Cortex of kidney (tissue), 1 donor: ENCODE data around the gene PIEZO1.

Source experiments
- DNase-seq: peaks from one replicate; lab custom pipeline; 2025; lab: John Stamatoyannopoulos, UW

PIEZO1 gene

GRCh38 chr16:88769617-88770460 is 15.2 kb downstream of the PIEZO1 start:
- DNase-seq, result no peak

GRCh38 chr16:88768071-88768783 is 16.8 kb downstream of the PIEZO1 start:
- DNase-seq, result no peak

- DNase-seq, result no peak
Observed at GRCh38 chr16:88767546-88768070, 17.4 kb downstream of the PIEZO1 start.

- DNase-seq, result no peak
Observed at GRCh38 chr16:88766975-88767374, 18.0 kb downstream of the PIEZO1 start.

- no peak for DNase-seq
Observed at GRCh38 chr16:88764913-88765349, 20.1 kb downstream of the PIEZO1 start.

GRCh38 chr16:88764080-88764479 is 20.9 kb downstream of the PIEZO1 start:
- no peak for DNase-seq

- no peak for DNase-seq
Observed at GRCh38 chr16:88763502-88764053, 21.4 kb downstream of the PIEZO1 start.

GRCh38 chr16:88762941-88763340 is 22.1 kb downstream of the PIEZO1 start:
- no peak for DNase-seq

- no peak for DNase-seq
Observed at GRCh38 chr16:88762258-88762870, 22.7 kb downstream of the PIEZO1 start.

- no peak for DNase-seq
Observed at GRCh38 chr16:88761830-88762229, 23.2 kb downstream of the PIEZO1 start.

GRCh38 chr16:88761143-88761534 is 23.9 kb downstream of the PIEZO1 start:
- no peak for DNase-seq

- DNase-seq, result peak; percentile 35
Observed at GRCh38 chr16:88760424-88761142, 24.4 kb downstream of the PIEZO1 start.

GRCh38 chr16:88759976-88760350 is 25.1 kb downstream of the PIEZO1 start:
- DNase-seq, result no peak

- no peak for DNase-seq
Observed at GRCh38 chr16:88759245-88759975, 25.6 kb downstream of the PIEZO1 start.

GRCh38 chr16:88758944-88759244 is 26.1 kb downstream of the PIEZO1 start:
- DNase-seq, result no peak

- no peak for DNase-seq
Observed at GRCh38 chr16:88758227-88758943, 26.6 kb downstream of the PIEZO1 start.

GRCh38 chr16:88755745-88756443 is 29.1 kb downstream of the PIEZO1 start:
- no peak for DNase-seq

- DNase-seq, result no peak
Observed at GRCh38 chr16:88754912-88755744, 29.9 kb downstream of the PIEZO1 start.
